ENCODE data around the gene CHAMP1. TPM values are rescaled to one million over a fixed set of nuclear protein-coding genes. Genes with fewer than 3 reads are reported as not detected.

CHAMP1 gene
- 5.0 and 5.7 TPM in 2 replicates for polyA plus RNA-seq

DNA sequence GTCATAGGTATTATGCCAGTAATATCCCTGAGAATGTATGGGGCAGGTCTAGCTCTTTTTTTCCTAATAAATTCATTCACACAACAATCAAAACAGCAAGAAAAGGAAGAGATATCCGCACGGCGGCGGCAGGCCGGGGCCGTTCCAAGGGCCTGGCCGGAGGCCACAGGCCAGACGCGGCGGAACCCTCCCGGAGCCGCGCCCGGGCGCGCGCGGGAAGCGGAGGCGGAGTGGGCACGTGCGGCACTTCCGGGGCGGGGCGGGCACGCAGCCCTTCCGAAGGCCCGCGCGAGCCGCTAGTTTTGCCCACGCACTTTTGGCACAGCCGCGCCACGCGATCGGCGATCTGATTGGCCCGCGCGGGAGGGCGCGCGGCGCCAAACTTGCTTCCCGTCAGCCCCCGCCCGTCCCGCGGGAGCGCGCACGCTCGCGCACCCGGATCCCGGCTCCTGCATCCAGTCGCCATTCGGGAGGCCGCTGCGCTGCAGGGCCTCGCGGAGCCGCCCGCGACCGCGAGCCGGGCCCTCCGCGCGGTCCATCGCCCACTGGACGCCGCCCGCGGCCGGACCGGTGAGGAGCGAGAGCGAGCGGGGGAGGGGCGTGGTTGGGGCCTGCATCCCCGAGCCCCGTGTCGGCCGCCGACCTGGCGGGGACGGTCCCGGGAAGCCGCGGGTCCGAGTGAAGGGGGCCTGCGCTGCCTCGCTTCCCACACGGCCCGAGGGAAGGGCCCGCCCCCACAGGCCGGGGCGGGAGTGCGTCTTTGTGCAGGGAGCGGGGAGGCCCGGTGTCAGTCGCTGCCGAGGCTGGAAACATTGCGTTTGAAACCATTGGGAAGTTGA is at the start of gene CHAMP1:
Gene CHAMP1 (plus strand): TSS at position 430 of the 839 bp plus-strand sequence. CDS start 9,340 bp downstream, outside the sequence.

DNA sequence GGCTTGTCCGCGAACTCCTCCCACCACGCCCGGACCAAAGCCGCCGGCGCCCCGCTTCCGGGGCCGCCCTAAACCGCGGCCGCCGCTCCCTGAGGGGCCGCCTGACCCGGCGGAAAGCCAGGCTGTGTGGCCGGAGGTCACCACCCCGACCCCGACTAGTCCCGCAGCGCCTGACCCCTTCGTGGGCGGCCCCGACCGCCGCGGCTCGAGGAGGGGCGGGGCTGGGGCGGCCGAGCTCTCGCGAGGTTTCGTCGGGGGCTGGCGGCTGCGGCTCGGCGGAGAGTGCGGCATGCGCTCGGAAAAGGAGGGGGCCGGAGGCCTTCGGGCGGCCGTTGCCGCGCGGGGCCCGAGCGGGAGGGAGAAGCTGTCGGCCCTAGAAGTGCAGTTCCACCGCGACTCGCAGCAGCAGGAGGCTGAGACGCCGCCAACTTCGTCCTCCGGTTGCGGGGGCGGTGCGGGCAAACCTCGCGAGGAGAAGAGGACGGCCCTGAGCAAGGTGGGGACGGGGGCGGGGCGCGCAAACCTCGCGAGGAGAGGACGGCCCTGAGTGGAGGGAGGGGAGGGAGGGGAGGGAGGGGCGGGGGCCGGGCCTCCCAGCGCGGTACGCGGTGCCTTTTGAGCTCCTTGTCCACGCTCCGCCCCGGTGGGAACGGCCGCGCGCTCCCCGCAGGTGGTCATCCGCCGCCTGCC is 32.8 kb upstream of the CHAMP1 start, which contains the start of gene UPF3A:
Gene UPF3A (plus strand): TSS at position 251 of the 690 bp plus-strand sequence. CDS start 39 bp downstream, at position 290.

Other genes with a start within 250 kb of the CHAMP1 start
- 0.40 and 0.52 TPM in 2 replicates for gene RASA3, start 181.9 kb upstream of the CHAMP1 start, polyA plus RNA-seq
- not detected in 2 replicates for gene CFAP97D2, start 135.2 kb upstream of the CHAMP1 start, polyA plus RNA-seq
- gene CDC16, start 79.6 kb upstream of the CHAMP1 start, polyA plus RNA-seq, result 52.4 and 60.8 TPM in 2 replicates
- 18.5 and 35.4 TPM in 2 replicates for gene UPF3A, start 32.9 kb upstream of the CHAMP1 start, polyA plus RNA-seq